ENCODE measurements around the gene ATG14.

Gene ATG14

GRCh38 chr14:55316564-55316963 is 95.1 kb downstream of the ATG14 start:
- Histone ChIP-seq H3K4me3 (ENCODE audit: low read depth in 1 of 2, low read length in 1 of 2) (no peak overlapping the region), H3K4me1 (ENCODE audit: control insufficient read depth in 1 of 2, insufficient read depth in 1 of 2, low read depth in 1 of 2, low read length in 1 of 2) (no peaks in the 10 kb centered on the region), H3K9me3 (no peaks in the 10 kb centered on the region), H3K27me3 (no peaks in the 10 kb centered on the region), H3K27ac (no peak overlapping the region), H3K36me3 (peaks cover 4% of the 10 kb centered on the region)
- TF ChIP-seq, protein P1, sequence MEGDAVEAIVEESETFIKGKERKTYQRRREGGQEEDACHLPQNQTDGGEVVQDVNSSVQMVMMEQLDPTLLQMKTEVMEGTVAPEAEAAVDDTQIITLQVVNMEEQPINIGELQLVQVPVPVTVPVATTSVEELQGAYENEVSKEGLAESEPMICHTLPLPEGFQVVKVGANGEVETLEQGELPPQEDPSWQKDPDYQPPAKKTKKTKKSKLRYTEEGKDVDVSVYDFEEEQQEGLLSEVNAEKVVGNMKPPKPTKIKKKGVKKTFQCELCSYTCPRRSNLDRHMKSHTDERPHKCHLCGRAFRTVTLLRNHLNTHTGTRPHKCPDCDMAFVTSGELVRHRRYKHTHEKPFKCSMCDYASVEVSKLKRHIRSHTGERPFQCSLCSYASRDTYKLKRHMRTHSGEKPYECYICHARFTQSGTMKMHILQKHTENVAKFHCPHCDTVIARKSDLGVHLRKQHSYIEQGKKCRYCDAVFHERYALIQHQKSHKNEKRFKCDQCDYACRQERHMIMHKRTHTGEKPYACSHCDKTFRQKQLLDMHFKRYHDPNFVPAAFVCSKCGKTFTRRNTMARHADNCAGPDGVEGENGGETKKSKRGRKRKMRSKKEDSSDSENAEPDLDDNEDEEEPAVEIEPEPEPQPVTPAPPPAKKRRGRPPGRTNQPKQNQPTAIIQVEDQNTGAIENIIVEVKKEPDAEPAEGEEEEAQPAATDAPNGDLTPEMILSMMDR (IDR thresholded peaks at IDR 0.05): no peak
